Right atrium auricular region (tissue), 2 donors: Measurements from ENCODE around the gene UROS. TPM values are rescaled to one million over a fixed set of nuclear protein-coding genes. Genes with fewer than 3 reads are reported as not detected.

Experiments used
- DNase-seq: peaks from one replicate; pipeline ENCODE4 v3.0.0-alpha.2; 2019; ENCODE audit warnings: low spot score
- H3K27ac ChIP-seq, 2 donors: fragments of 200-600 bp; sonication (generic); 1 replicate in 1 of 2; 2 replicates in 1 of 2; pipeline ENCODE4 v1.5.1; 2016 to 2019
- H3K27me3 ChIP-seq, 2 donors: fragments of 200-600 bp; sonication (generic); one replicate each; pipeline versions ENCODE4 v1.5.1 to v1.6.0; 2017 to 2019
- H3K36me3 ChIP-seq: fragments of 200-600 bp; sonication (generic); one replicate; pipeline ENCODE4 v1.5.1; 2016
- H3K4me1 ChIP-seq, 2 donors: fragments of 200-600 bp; sonication (generic); one replicate each; pipeline versions ENCODE4 v1.5.1 to v1.6.0; 2017 to 2019
- H3K4me3 ChIP-seq, 2 donors: fragments of 200-600 bp; sonication (generic); 1 replicate in 1 of 2; 2 replicates in 1 of 2; pipeline ENCODE4 v1.5.1; 2017 to 2019; ENCODE audit warnings: mild to moderate bottlenecking in 1 of 2, moderate library complexity in 1 of 2
- H3K9me3 ChIP-seq, 2 donors: fragments of 200-600 bp; sonication (generic); one replicate each; pipeline ENCODE4 v1.5.1; 2019
- CTCF ChIP-seq, 2 donors: fragments of 200-600 bp; sonication (generic); IDR thresholded peaks; one replicate each; pipeline ENCODE4 v1.5.1; 2019; ENCODE audit warnings: antibody characterized with exemption in 2 of 2
- total RNA-seq, 2 donors: library from RNA; depleted of rRNA; stranded (reverse); fragments of >200 nt; gene quantifications; one replicate each; pipeline ENCODE4 v1.1.0, GENCODE V29; 2016

UROS gene
- total RNA-seq, 2 donors from 2014 or later, result 54.1 to 81.0 TPM

GRCh38 chr10:125848857-125849256, 25.8 kb upstream of the UROS start:
- H3K4me3 ChIP-seq, result no peak overlapping the region
- no peak for TF ChIP-seq CTCF (IDR thresholded peaks at IDR 0.05)
- no peak for DNase-seq

GRCh38 chr10:125848371-125848770, 25.3 kb upstream of the UROS start:
- peaks cover 33% of the 10 kb centered on the region for H3K36me3 ChIP-seq
- no peak overlapping the region for H3K27ac ChIP-seq

More at GRCh38 chr10:125848857-125849256, 25.8 kb upstream of the UROS start:
- Histone ChIP-seq H3K36me3 (peaks cover 33% of the 10 kb centered on the region), H3K27ac (peak overlapping the region in 1 of 2 donors; percentile 26), H3K9me3 (no peaks in the 10 kb centered on the region), H3K4me1 (peaks cover 0 to 20% of the 10 kb centered on the region in 2 donors), H3K27me3 (no peaks in the 10 kb centered on the region)

GRCh38 chr10:125846894-125847293, 23.8 kb upstream of the UROS start:
- no peaks in the 10 kb centered on the region for H3K27me3 ChIP-seq
- peaks cover 0 to 20% of the 10 kb centered on the region in 2 donors for H3K4me1 ChIP-seq
- H3K36me3 ChIP-seq, result peaks cover 33% of the 10 kb centered on the region
- no peaks in the 10 kb centered on the region for H3K9me3 ChIP-seq
- DNase-seq, result no peak
- H3K4me3 ChIP-seq, result no peak overlapping the region
- TF ChIP-seq CTCF (IDR thresholded peaks at IDR 0.05), result no peak
- H3K27ac ChIP-seq, result no peak overlapping the region

More at GRCh38 chr10:125848371-125848770, 25.3 kb upstream of the UROS start:
- TF ChIP-seq CTCF (IDR thresholded peaks at IDR 0.05), result no peak
- Histone ChIP-seq H3K4me3 (no peak overlapping the region), H3K27me3 (no peaks in the 10 kb centered on the region), H3K9me3 (no peaks in the 10 kb centered on the region), H3K4me1 (peaks cover 0 to 20% of the 10 kb centered on the region in 2 donors)
- DNase-seq, result no peak

DNA sequence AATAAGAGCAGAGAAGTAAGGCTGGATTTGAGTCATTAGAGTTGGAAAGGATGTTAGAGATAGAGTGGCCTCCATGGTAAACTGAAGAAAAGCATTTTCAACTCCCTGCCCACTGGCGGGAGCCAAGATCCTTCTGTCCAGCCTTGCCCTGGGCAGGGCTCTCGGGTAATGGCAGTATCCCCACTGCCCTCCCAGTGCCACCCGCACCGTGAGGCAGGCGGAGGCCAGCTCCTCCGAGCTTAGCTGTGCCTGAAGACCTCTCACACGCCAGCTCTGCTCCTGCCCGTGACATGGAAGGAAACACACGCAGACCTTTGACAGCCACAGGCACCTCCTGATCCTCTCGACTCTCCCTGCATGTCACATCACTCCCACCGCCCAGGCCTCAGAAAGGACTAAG, 22.6 kb upstream of the UROS start:
- DNase-seq, result no peak
- H3K4me1 ChIP-seq, result peaks cover 0 to 20% of the 10 kb centered on the region in 2 donors
- H3K4me3 ChIP-seq, result no peak overlapping the region
- no peak for TF ChIP-seq CTCF (IDR thresholded peaks at IDR 0.05)
- H3K27ac ChIP-seq, result no peak overlapping the region
- H3K27me3 ChIP-seq, result no peaks in the 10 kb centered on the region
- peaks cover 43% of the 10 kb centered on the region for H3K36me3 ChIP-seq
- H3K9me3 ChIP-seq, result no peaks in the 10 kb centered on the region

- H3K9me3 ChIP-seq, result no peaks in the 10 kb centered on the region
- no peak for DNase-seq
- peaks cover 51% of the 10 kb centered on the region for H3K36me3 ChIP-seq
- no peaks in the 10 kb centered on the region for H3K27me3 ChIP-seq
- no peak for TF ChIP-seq CTCF (IDR thresholded peaks at IDR 0.05)
- no peak overlapping the region for H3K27ac ChIP-seq
- H3K4me1 ChIP-seq, result peaks cover 0 to 20% of the 10 kb centered on the region in 2 donors
- H3K4me3 ChIP-seq, result no peak overlapping the region
These were observed 21.7 kb upstream of the UROS start for GRCh38 chr10:125844751-125845221.
